ENCODE measurements around the gene CREBZF. TPM values are rescaled to one million over a fixed set of nuclear protein-coding genes. Genes with fewer than 3 reads are reported as not detected.

The CREBZF gene
- total RNA-seq, 1 donor from 2014 or later = 31.0 TPM

DNA sequence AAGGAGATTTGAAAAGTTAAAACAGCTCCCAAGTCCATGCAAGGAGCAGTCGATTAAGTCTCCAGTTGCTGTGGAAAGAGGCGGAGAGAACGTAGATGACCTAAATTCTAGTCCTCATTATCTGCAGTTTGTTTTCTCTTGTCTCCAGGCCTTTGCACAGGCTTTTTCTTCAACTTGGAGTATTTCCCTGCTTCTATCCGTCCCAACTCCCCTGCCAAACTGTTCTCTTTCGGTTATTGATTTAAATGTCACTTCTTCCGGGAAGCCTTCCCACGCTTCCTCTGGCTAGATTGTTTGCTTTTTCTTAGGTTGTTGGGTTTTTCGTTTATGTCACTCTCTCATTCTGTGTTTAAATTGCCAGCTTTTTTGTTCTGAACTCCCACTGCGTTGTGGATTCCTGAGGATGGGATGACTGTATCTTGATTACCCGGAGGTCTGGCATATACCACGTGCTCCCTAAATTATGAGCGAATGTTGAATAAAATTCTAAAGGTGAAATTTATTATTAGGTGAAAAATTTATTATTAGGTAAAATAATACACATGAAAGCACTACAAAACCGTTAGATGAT, 36.1 kb downstream of the CREBZF start:
- Histone ChIP-seq H3K9ac (ENCODE audit: low read length) (peak overlapping the region; percentile 88), H3K79me2 (ENCODE audit: insufficient read depth, low read length) (peaks cover 40% of the 10 kb centered on the region), H3K27ac (ENCODE audit: low read depth, low read length) (peak overlapping the region; percentile 59), H3K4me3 (ENCODE audit: insufficient read depth, low read depth, low read length) (peak overlapping the region; percentile 99), H3K27me3 (ENCODE audit: insufficient read depth, low read length) (no peaks in the 10 kb centered on the region), H3K9me3 (ENCODE audit: insufficient read depth, low read depth, low read length) (no peaks in the 10 kb centered on the region), H3K4me1 (ENCODE audit: insufficient read depth, low read length) (peaks cover 13% of the 10 kb centered on the region), H3K36me3 (ENCODE audit: insufficient read depth, low read length) (no peaks in the 10 kb centered on the region), H4K20me1 (ENCODE audit: insufficient read depth, low read length) (no peaks in the 10 kb centered on the region), H2AFZ (ENCODE audit: low read depth, low read length) (peak overlapping the region; percentile 79), H3K4me2 (ENCODE audit: low read length) (peak overlapping the region; percentile 98)
- Mint-ChIP-seq H3K4me3 (ENCODE audit: unreplicated experiment) (peak overlapping the region; percentile 98), H3K9me3 (ENCODE audit: unreplicated experiment) (no peaks in the 10 kb centered on the region), H3K27me3 (ENCODE audit: low read depth, unreplicated experiment) (no peaks in the 10 kb centered on the region), H3K36me3 (ENCODE audit: low read depth, unreplicated experiment) (no peaks in the 10 kb centered on the region), H3K4me1 (ENCODE audit: low read depth, unreplicated experiment) (peaks cover 16% of the 10 kb centered on the region), H3K27ac (ENCODE audit: unreplicated experiment) (peak overlapping the region; percentile 98)
- DNase-seq (ENCODE audit: low read depth) (no peak), FAIRE-seq (peak; percentile 47)
- TF ChIP-seq EZH2 (IDR thresholded peaks at IDR 0.05; ENCODE audit: insufficient read depth, low read length) = no peak
- TF ChIP-seq, protein P1, sequence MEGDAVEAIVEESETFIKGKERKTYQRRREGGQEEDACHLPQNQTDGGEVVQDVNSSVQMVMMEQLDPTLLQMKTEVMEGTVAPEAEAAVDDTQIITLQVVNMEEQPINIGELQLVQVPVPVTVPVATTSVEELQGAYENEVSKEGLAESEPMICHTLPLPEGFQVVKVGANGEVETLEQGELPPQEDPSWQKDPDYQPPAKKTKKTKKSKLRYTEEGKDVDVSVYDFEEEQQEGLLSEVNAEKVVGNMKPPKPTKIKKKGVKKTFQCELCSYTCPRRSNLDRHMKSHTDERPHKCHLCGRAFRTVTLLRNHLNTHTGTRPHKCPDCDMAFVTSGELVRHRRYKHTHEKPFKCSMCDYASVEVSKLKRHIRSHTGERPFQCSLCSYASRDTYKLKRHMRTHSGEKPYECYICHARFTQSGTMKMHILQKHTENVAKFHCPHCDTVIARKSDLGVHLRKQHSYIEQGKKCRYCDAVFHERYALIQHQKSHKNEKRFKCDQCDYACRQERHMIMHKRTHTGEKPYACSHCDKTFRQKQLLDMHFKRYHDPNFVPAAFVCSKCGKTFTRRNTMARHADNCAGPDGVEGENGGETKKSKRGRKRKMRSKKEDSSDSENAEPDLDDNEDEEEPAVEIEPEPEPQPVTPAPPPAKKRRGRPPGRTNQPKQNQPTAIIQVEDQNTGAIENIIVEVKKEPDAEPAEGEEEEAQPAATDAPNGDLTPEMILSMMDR (IDR thresholded peaks at IDR 0.05; ENCODE audit: insufficient read depth, low read depth, low read length) = no peak

DNA sequence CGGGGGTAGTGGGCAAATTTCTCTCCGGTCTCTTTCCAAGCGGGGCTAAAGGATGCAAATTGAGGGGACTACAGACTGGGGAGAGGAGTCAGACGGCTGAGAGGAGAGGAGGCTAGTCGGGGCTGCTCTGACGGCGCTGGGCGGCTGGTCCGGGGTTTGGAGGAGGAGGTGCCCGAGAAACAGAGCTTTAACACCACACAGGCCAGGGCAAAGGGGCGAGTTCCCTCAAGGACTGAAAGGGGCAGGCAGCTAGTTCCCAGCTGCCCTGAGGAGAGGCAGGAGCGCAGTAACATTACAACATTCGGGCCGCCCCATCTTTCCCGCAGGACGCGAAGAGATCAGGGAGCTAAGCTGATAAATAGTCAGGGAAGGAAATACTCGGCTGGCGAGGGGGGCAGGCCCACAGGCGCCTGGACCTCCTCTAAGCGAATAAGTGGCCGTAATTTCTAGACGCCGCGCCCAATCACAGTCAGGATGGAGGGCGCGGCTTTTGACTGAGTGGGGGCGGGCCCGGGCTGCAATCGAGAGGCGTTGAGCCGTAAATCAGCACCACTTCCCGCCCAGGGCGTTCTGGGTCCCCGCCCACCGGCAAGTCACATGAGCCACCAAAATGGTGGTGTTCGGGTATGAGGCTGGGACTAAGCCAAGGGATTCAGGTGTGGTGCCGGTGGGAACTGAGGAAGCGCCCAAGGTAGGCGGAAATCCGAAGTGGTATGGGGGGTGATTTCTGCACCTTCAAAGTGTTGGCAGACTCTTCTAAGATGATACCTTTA, 36.7 kb downstream of the CREBZF start, which contains the start of gene TMEM126B:
Gene TMEM126B (plus strand): TSS at position 596 of the 773 bp plus-strand sequence. CDS start 15 bp downstream, at position 611.
- Histone ChIP-seq H2AFZ (ENCODE audit: low read depth, low read length) (peak within 1 kb of the TSS; percentile 98), H4K20me1 (ENCODE audit: insufficient read depth, low read length) (no peaks in the 10 kb centered on the region), H3K4me3 (ENCODE audit: insufficient read depth, low read depth, low read length) (peak within 1 kb of the TSS; percentile 99), H3K27ac (ENCODE audit: low read depth, low read length) (peak within 1 kb of the TSS; percentile 75), H3K79me2 (ENCODE audit: insufficient read depth, low read length) (peaks cover 40% of the 10 kb centered on the region), H3K27me3 (ENCODE audit: insufficient read depth, low read length) (no peaks in the 10 kb centered on the region), H3K4me2 (ENCODE audit: low read length) (peak within 1 kb of the TSS; percentile 98), H3K36me3 (ENCODE audit: insufficient read depth, low read length) (no peaks in the 10 kb centered on the region), H3K9ac (ENCODE audit: low read length) (peak within 1 kb of the TSS; percentile 88), H3K4me1 (ENCODE audit: insufficient read depth, low read length) (peaks cover 13% of the 10 kb centered on the region), H3K9me3 (ENCODE audit: insufficient read depth, low read depth, low read length) (no peaks in the 10 kb centered on the region)
- DNase-seq (ENCODE audit: low read depth) (peak; percentile 92), FAIRE-seq (peak; percentile 49)
- Mint-ChIP-seq H3K27ac (ENCODE audit: unreplicated experiment) (peak within 1 kb of the TSS; percentile 98), H3K36me3 (ENCODE audit: low read depth, unreplicated experiment) (no peaks in the 10 kb centered on the region), H3K4me1 (ENCODE audit: low read depth, unreplicated experiment) (peaks cover 16% of the 10 kb centered on the region), H3K27me3 (ENCODE audit: low read depth, unreplicated experiment) (no peaks in the 10 kb centered on the region), H3K9me3 (ENCODE audit: unreplicated experiment) (no peaks in the 10 kb centered on the region), H3K4me3 (ENCODE audit: unreplicated experiment) (peak within 1 kb of the TSS; percentile 98)
- TF ChIP-seq, protein P1 (IDR thresholded peaks at IDR 0.05; ENCODE audit: insufficient read depth, low read depth, low read length) = no peak
- no peak for TF ChIP-seq EZH2 (IDR thresholded peaks at IDR 0.05; ENCODE audit: insufficient read depth, low read length)
